Neural cell (in vitro differentiated cells): ENCODE measurements around the gene PTPN3.

Experiments used
- CTCF ChIP-seq: fragments of 450-650 bp; IDR thresholded peaks from 2 replicates; pipeline ENCODE4 v1.5.1; 2014; ENCODE audit warnings: antibody characterized with exemption, mild to moderate bottlenecking, moderate library complexity; ENCODE audit not compliant: poor library complexity, severe bottlenecking
- EP300 ChIP-seq: fragments of 450-650 bp; conservative IDR thresholded peaks from 2 replicates; pipeline ENCODE4 v1.6.1; 2014; ENCODE audit warnings: antibody characterized with exemption, mild to moderate bottlenecking, moderate library complexity; ENCODE audit not compliant: poor library complexity, severe bottlenecking
- EZH2 ChIP-seq: fragments of 200-600, 300-800 bp; shearing (Covaris generic), sonication (generic); IDR thresholded peaks from 2 replicates; pipeline ENCODE4 v1.6.1; 2014; ENCODE audit warnings: antibody characterized with exemption, low read length, borderline replicate concordance, mild to moderate bottlenecking; ENCODE audit not compliant: insufficient read depth, poor library complexity, severe bottlenecking
- MXI1 ChIP-seq: fragments of 450-650 bp; conservative IDR thresholded peaks from 2 replicates; pipeline ENCODE4 v1.6.1; 2014; ENCODE audit warnings: antibody characterized with exemption, mild to moderate bottlenecking; ENCODE audit not compliant: poor library complexity, severe bottlenecking
- POLR2AphosphoS5 ChIP-seq: IDR thresholded peaks from 2 replicates; pipeline ENCODE4 v1.6.1; 2012
- RAD21 ChIP-seq: fragments of 450-650 bp; conservative IDR thresholded peaks from 2 replicates; pipeline ENCODE4 v1.6.1; 2014; ENCODE audit warnings: antibody characterized with exemption, mild to moderate bottlenecking, moderate library complexity
- REST ChIP-seq: IDR thresholded peaks from 2 replicates; pipeline ENCODE4 v1.6.1; 2012; ENCODE audit warnings: borderline replicate concordance
- SMC3 ChIP-seq: fragments of 450-650 bp; conservative IDR thresholded peaks from 2 replicates; pipeline ENCODE4 v1.6.1; 2014; ENCODE audit warnings: antibody characterized with exemption, mild to moderate bottlenecking, moderate library complexity; ENCODE audit not compliant: poor library complexity
- TAF1 ChIP-seq: IDR thresholded peaks from 2 replicates; pipeline ENCODE4 v1.6.1; 2012; ENCODE audit warnings: low read depth

- TF ChIP-seq CTCF (no peak), POLR2AphosphoS5 (no peak), EZH2 (no peak), MXI1 (no peak), SMC3 (no peak), RAD21 (no peak), EP300 (no peak), TAF1 (no peak), REST (no peak)
Measured at GRCh38 chr9:109468927-109469326, 29.2 kb downstream of the PTPN3 start.
